SHP77 (cell line): ENCODE results near the gene DHX30.

Experiments
- DNase-seq, 2 experiments: peaks; one replicate each; lab custom pipeline; 2025; lab: John Stamatoyannopoulos, UW

Gene DHX30

GRCh38 chr3:47852604-47853602 is 50.0 kb downstream of the DHX30 start:
- DNase-seq: no peak

- no peak for DNase-seq
These were observed 51.3 kb downstream of the DHX30 start for GRCh38 chr3:47854267-47854666.

- DNase-seq: no peak
These were observed 52.0 kb downstream of the DHX30 start for GRCh38 chr3:47854720-47855455.

- DNase-seq: no peak
These were observed 52.8 kb downstream of the DHX30 start for GRCh38 chr3:47855461-47856383.

- no peak for DNase-seq
These were observed 53.7 kb downstream of the DHX30 start for GRCh38 chr3:47856669-47857068.

GRCh38 chr3:47857151-47857550 is 54.2 kb downstream of the DHX30 start:
- DNase-seq: no peak

- DNase-seq: no peak
These were observed 57.1 kb downstream of the DHX30 start for GRCh38 chr3:47859956-47860605.

GRCh38 chr3:47863391-47864128 is 60.6 kb downstream of the DHX30 start:
- no peak for DNase-seq

- DNase-seq: no peak
These were observed 62.3 kb downstream of the DHX30 start for GRCh38 chr3:47865192-47865591.

GRCh38 chr3:47867451-47868044 is 64.6 kb downstream of the DHX30 start:
- DNase-seq: no peak

- DNase-seq: no peak
These were observed 65.4 kb downstream of the DHX30 start for GRCh38 chr3:47868306-47868705.

- DNase-seq: no peak
These were observed 67.2 kb downstream of the DHX30 start for GRCh38 chr3:47870156-47870555.

GRCh38 chr3:47870702-47871260 is 67.8 kb downstream of the DHX30 start:
- DNase-seq: no peak

GRCh38 chr3:47871389-47871788 is 68.5 kb downstream of the DHX30 start:
- DNase-seq: no peak

GRCh38 chr3:47872916-47873315 is 70.0 kb downstream of the DHX30 start:
- DNase-seq: no peak

- DNase-seq: no peak
These were observed 71.5 kb downstream of the DHX30 start for GRCh38 chr3:47874438-47874837.

- DNase-seq: no peak
These were observed 72.0 kb downstream of the DHX30 start for GRCh38 chr3:47874913-47875312.

- no peak for DNase-seq
These were observed 74.4 kb downstream of the DHX30 start for GRCh38 chr3:47877290-47877689.

GRCh38 chr3:47877719-47878118 is 74.8 kb downstream of the DHX30 start:
- DNase-seq: no peak

GRCh38 chr3:47882338-47882737 is 79.4 kb downstream of the DHX30 start:
- no peak for DNase-seq
